ENCODE results near the gene FAM228A. TPM values are rescaled to one million over a fixed set of nuclear protein-coding genes. Genes with fewer than 3 reads are reported as not detected.

Gene FAM228A
- total RNA-seq, 2 donors from 2014 or later = 0.14 to 0.60 TPM

GRCh38 chr2:24199968-24200590 lies 25.2 kb downstream of the FAM228A start:
- H3K27ac Mint-ChIP-seq = no peak overlapping the region
- peaks cover 1 to 4% of the 10 kb centered on the region in 2 donors for H3K36me3 Mint-ChIP-seq (ENCODE audit: insufficient read depth in 2 of 2)
- ATAC-seq (replicated peaks in 1 of 2) (no peak), DNase-seq (no peak)
- no peak overlapping the region for H3K4me3 Mint-ChIP-seq
- H3K9me3 Mint-ChIP-seq = peaks cover 4 to 6% of the 10 kb centered on the region in 2 donors
- H3K27me3 Mint-ChIP-seq (ENCODE audit: low read depth) = no peaks in the 10 kb centered on the region
- H3K4me1 Mint-ChIP-seq (ENCODE audit: low read depth) = no peaks in the 10 kb centered on the region

GRCh38 chr2:24200799-24201198 lies 25.9 kb downstream of the FAM228A start:
- H3K9me3 Mint-ChIP-seq = peaks cover 4 to 6% of the 10 kb centered on the region in 2 donors
- no peaks in the 10 kb centered on the region for H3K4me1 Mint-ChIP-seq (ENCODE audit: low read depth)
- peaks cover 1 to 4% of the 10 kb centered on the region in 2 donors for H3K36me3 Mint-ChIP-seq (ENCODE audit: insufficient read depth in 2 of 2)
- H3K27ac Mint-ChIP-seq = no peak overlapping the region
- DNase-seq (no peak), ATAC-seq (replicated peaks in 1 of 2) (no peak)
- H3K27me3 Mint-ChIP-seq (ENCODE audit: low read depth) = no peaks in the 10 kb centered on the region
- no peak overlapping the region for H3K4me3 Mint-ChIP-seq

GRCh38 chr2:24203029-24203786 lies 28.4 kb downstream of the FAM228A start:
- Mint-ChIP-seq H3K4me3 (no peak overlapping the region), H3K27ac (no peak overlapping the region), H3K4me1 (ENCODE audit: low read depth) (no peaks in the 10 kb centered on the region), H3K36me3 (ENCODE audit: insufficient read depth in 2 of 2) (peaks cover 0 to 1% of the 10 kb centered on the region in 2 donors), H3K9me3 (no peaks in the 10 kb centered on the region), H3K27me3 (ENCODE audit: low read depth) (no peaks in the 10 kb centered on the region)
- no peak for DNase-seq
- ATAC-seq (replicated peaks in 1 of 2) = no peak

- Mint-ChIP-seq H3K4me1 (ENCODE audit: low read depth) (no peaks in the 10 kb centered on the region), H3K9me3 (no peaks in the 10 kb centered on the region), H3K27me3 (ENCODE audit: low read depth) (no peaks in the 10 kb centered on the region), H3K4me3 (no peak overlapping the region), H3K27ac (no peak overlapping the region), H3K36me3 (ENCODE audit: insufficient read depth in 2 of 2) (peaks cover 0 to 1% of the 10 kb centered on the region in 2 donors)
- ATAC-seq (replicated peaks in 1 of 2) = no peak
- no peak for DNase-seq
Measured at GRCh38 chr2:24203787-24204150, 28.9 kb downstream of the FAM228A start.

- H3K4me3 Mint-ChIP-seq = no peak overlapping the region
- no peaks in the 10 kb centered on the region for H3K4me1 Mint-ChIP-seq (ENCODE audit: low read depth)
- no peak overlapping the region for H3K27ac Mint-ChIP-seq
- peaks cover 1 to 2% of the 10 kb centered on the region in 2 donors for H3K36me3 Mint-ChIP-seq (ENCODE audit: insufficient read depth in 2 of 2)
- no peak for ATAC-seq (replicated peaks in 1 of 2)
- H3K27me3 Mint-ChIP-seq (ENCODE audit: low read depth) = no peaks in the 10 kb centered on the region
- no peaks in the 10 kb centered on the region for H3K9me3 Mint-ChIP-seq
- DNase-seq = no peak
Measured at GRCh38 chr2:24204505-24204904, 29.7 kb downstream of the FAM228A start.

DNA sequence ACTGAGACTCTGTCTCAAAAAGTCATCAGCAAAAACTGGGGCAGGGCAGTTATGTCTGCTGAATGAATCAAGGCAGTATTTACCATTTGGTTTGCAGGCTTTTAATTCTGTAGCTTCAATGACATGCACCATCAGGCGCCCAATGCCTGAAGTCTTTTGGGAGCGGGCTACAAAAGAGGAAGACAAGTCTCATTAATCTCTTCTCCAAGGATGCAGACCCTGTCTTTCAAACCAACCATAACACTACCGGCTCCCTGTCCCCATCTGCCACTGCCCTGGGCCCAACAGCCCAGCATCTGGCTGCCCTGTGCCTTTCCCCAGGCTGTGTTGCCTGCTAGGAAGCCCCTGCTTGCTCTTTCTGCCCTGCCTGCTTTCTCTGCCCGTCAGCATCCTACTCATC lies 30.3 kb downstream of the FAM228A start:
- no peaks in the 10 kb centered on the region for H3K9me3 Mint-ChIP-seq
- H3K27me3 Mint-ChIP-seq (ENCODE audit: low read depth) = no peaks in the 10 kb centered on the region
- no peaks in the 10 kb centered on the region for H3K4me1 Mint-ChIP-seq (ENCODE audit: low read depth)
- H3K4me3 Mint-ChIP-seq = no peak overlapping the region
- no peak overlapping the region for H3K27ac Mint-ChIP-seq
- DNase-seq (no peak), ATAC-seq (replicated peaks in 1 of 2) (no peak)
- peaks cover 0 to 2% of the 10 kb centered on the region in 2 donors for H3K36me3 Mint-ChIP-seq (ENCODE audit: insufficient read depth in 2 of 2)

- H3K4me1 Mint-ChIP-seq (ENCODE audit: low read depth) = no peaks in the 10 kb centered on the region
- DNase-seq (no peak), ATAC-seq (replicated peaks in 1 of 2) (no peak)
- H3K27me3 Mint-ChIP-seq (ENCODE audit: low read depth) = no peaks in the 10 kb centered on the region
- no peak overlapping the region for H3K4me3 Mint-ChIP-seq
- H3K36me3 Mint-ChIP-seq (ENCODE audit: insufficient read depth in 2 of 2) = peaks cover 2% of the 10 kb centered on the region in 2 donors
- no peak overlapping the region for H3K27ac Mint-ChIP-seq
- no peaks in the 10 kb centered on the region for H3K9me3 Mint-ChIP-seq
Measured at GRCh38 chr2:24206242-24206641, 31.4 kb downstream of the FAM228A start.

- Mint-ChIP-seq H3K4me3 (no peak overlapping the region), H3K27me3 (ENCODE audit: low read depth) (no peaks in the 10 kb centered on the region), H3K4me1 (ENCODE audit: low read depth) (no peaks in the 10 kb centered on the region), H3K9me3 (no peaks in the 10 kb centered on the region), H3K36me3 (ENCODE audit: insufficient read depth in 2 of 2) (peaks cover 2 to 3% of the 10 kb centered on the region in 2 donors), H3K27ac (no peak overlapping the region)
- DNase-seq = no peak
- no peak for ATAC-seq (replicated peaks in 1 of 2)
Measured at GRCh38 chr2:24206714-24207113, 31.9 kb downstream of the FAM228A start.

DNA sequence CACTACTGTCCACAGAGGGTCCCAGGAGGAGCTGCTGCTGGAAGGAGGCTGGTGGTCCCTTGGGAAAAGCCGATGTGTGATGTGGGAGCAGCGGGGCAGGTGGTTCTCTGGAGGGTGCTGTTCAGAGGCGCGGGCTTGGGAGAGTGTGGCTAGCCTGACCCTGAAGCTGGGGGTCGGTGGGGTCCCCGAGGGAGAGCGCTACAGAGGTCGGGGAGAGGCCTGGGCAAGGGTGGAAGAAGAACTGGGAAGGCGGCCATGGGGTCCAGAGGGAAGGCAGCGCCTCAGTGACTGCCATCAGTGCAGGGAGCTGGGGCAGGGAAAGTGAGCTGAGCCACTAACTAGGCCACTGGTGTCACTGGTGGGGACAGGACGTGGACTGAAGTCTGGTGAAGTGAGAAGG lies 32.5 kb downstream of the FAM228A start:
- Mint-ChIP-seq H3K27me3 (ENCODE audit: low read depth) (no peaks in the 10 kb centered on the region), H3K9me3 (no peaks in the 10 kb centered on the region), H3K27ac (no peak overlapping the region), H3K4me3 (no peak overlapping the region), H3K36me3 (ENCODE audit: insufficient read depth in 2 of 2) (peaks cover 2 to 3% of the 10 kb centered on the region in 2 donors), H3K4me1 (ENCODE audit: low read depth) (no peaks in the 10 kb centered on the region)
- no peak for ATAC-seq (replicated peaks in 1 of 2)
- no peak for DNase-seq

- Mint-ChIP-seq H3K27me3 (ENCODE audit: low read depth) (no peaks in the 10 kb centered on the region), H3K4me1 (ENCODE audit: low read depth) (no peaks in the 10 kb centered on the region), H3K27ac (no peak overlapping the region), H3K9me3 (no peaks in the 10 kb centered on the region), H3K36me3 (ENCODE audit: insufficient read depth in 2 of 2) (peaks cover 2 to 3% of the 10 kb centered on the region in 2 donors), H3K4me3 (no peak overlapping the region)
- DNase-seq = no peak
- ATAC-seq (replicated peaks in 1 of 2) = no peak
Measured at GRCh38 chr2:24208490-24208889, 33.6 kb downstream of the FAM228A start.

DNA sequence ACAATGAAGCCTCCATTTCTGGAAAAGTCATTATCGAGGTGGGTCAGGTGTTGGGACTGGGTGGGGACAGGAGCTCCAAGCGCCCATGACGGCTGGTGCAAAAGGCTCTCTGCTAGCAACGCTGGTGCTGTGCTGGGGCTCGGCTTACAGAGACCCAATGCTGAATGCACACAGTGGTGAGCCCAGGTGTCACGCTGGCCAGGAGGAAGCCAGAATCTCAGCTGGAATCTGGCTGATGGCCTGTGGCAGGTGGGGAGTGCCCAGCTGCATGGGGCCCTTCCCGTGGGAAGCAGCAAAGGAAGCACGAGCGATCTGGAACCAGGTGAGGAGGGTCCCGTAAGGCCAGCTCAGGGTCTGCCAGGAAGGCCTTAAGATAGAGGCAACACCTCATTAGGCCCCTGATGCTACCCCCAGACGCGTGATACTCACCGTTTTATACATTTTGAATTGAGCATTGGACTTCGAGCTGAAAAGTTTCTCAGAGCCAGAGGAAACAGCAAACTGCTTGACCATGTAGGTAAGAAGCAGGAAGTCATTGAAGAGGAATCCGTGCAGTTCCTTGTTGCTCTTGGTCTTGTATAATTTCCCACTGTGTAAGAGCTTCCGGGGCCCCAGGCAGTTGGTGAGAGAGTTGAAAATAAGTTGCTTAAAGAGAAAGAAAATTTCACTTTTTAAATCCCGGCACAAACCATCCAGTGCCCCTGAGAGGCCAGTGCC lies 34.7 kb downstream of the FAM228A start:
- H3K4me1 Mint-ChIP-seq (ENCODE audit: low read depth) = no peaks in the 10 kb centered on the region
- H3K27me3 Mint-ChIP-seq (ENCODE audit: low read depth) = no peaks in the 10 kb centered on the region
- H3K27ac Mint-ChIP-seq = no peak overlapping the region
- H3K9me3 Mint-ChIP-seq = no peaks in the 10 kb centered on the region
- no peak for ATAC-seq (replicated peaks in 1 of 2)
- DNase-seq = no peak
- H3K4me3 Mint-ChIP-seq = no peak overlapping the region
- peaks cover 2 to 3% of the 10 kb centered on the region in 2 donors for H3K36me3 Mint-ChIP-seq (ENCODE audit: insufficient read depth in 2 of 2)

GRCh38 chr2:24210106-24210455 lies 35.2 kb downstream of the FAM228A start:
- H3K4me3 Mint-ChIP-seq = no peak overlapping the region

GRCh38 chr2:24210723-24211122 lies 35.9 kb downstream of the FAM228A start:
- ATAC-seq (replicated peaks in 1 of 2) (no peak), DNase-seq (no peak)
- H3K27me3 Mint-ChIP-seq (ENCODE audit: low read depth) = no peaks in the 10 kb centered on the region

More at GRCh38 chr2:24210106-24210455, 35.2 kb downstream of the FAM228A start:
- H3K27me3 Mint-ChIP-seq (ENCODE audit: low read depth) = no peaks in the 10 kb centered on the region
- no peak overlapping the region for H3K27ac Mint-ChIP-seq
- DNase-seq (no peak), ATAC-seq (replicated peaks in 1 of 2) (no peak)
- peaks cover 2 to 3% of the 10 kb centered on the region in 2 donors for H3K36me3 Mint-ChIP-seq (ENCODE audit: insufficient read depth in 2 of 2)
- no peaks in the 10 kb centered on the region for H3K9me3 Mint-ChIP-seq
- H3K4me1 Mint-ChIP-seq (ENCODE audit: low read depth) = peaks cover 1% of the 10 kb centered on the region

More at GRCh38 chr2:24210723-24211122, 35.9 kb downstream of the FAM228A start:
- no peak overlapping the region for H3K27ac Mint-ChIP-seq
- peaks cover 4% of the 10 kb centered on the region for H3K4me1 Mint-ChIP-seq (ENCODE audit: low read depth)
- no peak overlapping the region for H3K4me3 Mint-ChIP-seq
- H3K9me3 Mint-ChIP-seq = no peaks in the 10 kb centered on the region
- H3K36me3 Mint-ChIP-seq (ENCODE audit: insufficient read depth in 2 of 2) = peaks cover 2 to 3% of the 10 kb centered on the region in 2 donors
